Epithelial cell of esophagus (primary cell): ENCODE data around the gene CALHM6.
A peak's percentile ranks its signal among the peaks of the same experiment; 100 is the strongest.

Source experiments
- DNase-seq: peaks from one replicate; pipeline ENCODE4 v3.0.0; 2010; ENCODE audit warnings: low read depth
- H3K4me3 ChIP-seq: 2 replicates; pipeline ENCODE4 v1.5.1; 2011; ENCODE audit warnings: mild to moderate bottlenecking, low read length, control low read depth
- CTCF ChIP-seq: IDR thresholded peaks from 2 replicates; pipeline ENCODE4 v1.5.1; 2011; ENCODE audit warnings: low read depth, mild to moderate bottlenecking, low read length, control low read depth, inconsistent platforms; ENCODE audit not compliant: insufficient read depth; ENCODE audit errors: missing control alignments

CALHM6 gene

GRCh38 chr6:116459927-116460326 lies 1.2 kb upstream of the CALHM6 start:
- no peak overlapping the region for H3K4me3 ChIP-seq
- no peak for TF ChIP-seq CTCF
- DNase-seq, result no peak

DNA sequence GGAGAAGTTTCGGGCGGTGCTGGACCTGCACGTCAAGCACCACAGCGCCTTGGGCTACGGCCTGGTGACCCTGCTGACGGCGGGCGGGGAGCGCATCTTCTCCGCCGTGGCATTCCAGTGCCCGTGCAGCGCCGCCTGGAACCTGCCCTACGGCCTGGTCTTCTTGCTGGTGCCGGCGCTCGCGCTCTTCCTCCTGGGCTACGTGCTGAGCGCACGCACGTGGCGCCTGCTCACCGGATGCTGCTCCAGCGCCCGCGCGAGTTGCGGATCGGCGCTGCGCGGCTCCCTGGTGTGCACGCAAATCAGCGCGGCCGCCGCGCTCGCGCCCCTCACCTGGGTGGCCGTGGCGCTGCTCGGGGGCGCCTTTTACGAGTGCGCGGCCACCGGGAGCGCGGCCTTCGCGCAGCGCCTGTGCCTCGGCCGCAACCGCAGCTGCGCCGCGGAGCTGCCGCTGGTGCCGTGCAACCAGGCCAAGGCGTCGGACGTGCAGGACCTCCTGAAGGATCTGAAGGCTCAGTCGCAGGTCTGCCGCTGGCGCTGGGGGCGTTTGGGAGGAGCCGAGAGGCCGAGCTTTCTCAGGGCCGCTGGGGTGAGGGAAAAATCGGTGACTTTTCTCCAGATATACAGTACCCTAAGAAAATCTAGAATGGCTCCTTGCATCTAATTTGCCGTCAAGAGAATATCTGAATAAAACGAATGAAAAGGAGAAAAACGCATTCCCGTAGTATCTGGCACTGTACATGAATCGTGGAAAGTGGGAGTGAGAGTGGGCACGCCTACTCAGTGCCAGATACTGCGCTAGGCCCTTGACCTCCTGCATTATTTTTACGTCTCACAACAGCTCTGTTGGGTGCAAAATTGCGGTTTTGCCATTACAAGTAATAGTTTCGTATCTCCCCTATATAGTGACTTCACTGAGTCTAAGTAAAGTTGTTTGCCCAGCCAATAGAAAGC lies 1.0 kb downstream of the CALHM6 start:
- DNase-seq, result peak; percentile 67
- no peak for TF ChIP-seq CTCF
- peak overlapping the region; percentile 23 for H3K4me3 ChIP-seq

- no peak for TF ChIP-seq CTCF
- no peak overlapping the region for H3K4me3 ChIP-seq
- DNase-seq, result no peak
Measured at GRCh38 chr6:116463301-116463700, 2.1 kb downstream of the CALHM6 start.

DNA sequence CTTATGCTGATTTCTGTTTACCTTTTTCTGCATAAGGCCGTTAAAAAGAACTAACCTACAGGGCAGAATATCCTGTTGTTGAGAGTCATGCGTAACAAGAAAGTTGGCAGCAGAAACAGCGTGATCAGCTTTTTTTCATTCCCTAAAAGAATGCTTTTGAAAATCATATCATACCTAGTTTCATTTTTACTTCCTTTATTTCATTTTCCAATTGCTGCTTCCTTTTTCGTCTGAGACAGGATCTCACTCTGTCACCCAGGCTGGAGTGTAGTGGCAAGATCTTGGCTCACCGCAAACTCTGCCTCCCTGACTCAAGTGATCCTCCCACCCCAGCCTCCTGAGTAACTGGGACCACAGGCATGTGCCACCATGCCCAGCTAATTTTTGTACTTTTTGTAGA lies 4.1 kb downstream of the CALHM6 start:
- no peak overlapping the region for H3K4me3 ChIP-seq

DNA sequence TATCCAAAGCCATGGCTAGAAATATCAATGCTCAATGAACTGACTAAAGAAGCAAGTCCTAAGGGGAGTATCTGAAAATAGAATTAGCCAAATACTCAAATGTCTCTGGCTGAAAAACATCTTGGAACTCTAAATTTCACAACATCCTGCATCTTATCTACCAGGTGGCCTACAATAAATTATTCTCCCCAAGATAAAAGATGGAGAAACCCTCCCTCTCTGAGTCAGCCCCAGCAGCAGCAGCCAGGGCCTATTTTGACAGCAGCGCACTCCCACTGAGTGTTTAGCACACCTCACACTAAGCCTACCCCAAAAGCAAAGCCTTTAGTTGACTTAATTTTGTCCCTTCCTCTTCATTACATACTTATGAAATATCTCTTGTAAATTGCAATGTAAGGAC lies 5.9 kb downstream of the CALHM6 start:
- no peak for DNase-seq
- no peak for TF ChIP-seq CTCF
- no peak overlapping the region for H3K4me3 ChIP-seq

More for the DNA sequence above, 4.1 kb downstream of the CALHM6 start:
- DNase-seq, result no peak
- TF ChIP-seq CTCF, result no peak

DNA sequence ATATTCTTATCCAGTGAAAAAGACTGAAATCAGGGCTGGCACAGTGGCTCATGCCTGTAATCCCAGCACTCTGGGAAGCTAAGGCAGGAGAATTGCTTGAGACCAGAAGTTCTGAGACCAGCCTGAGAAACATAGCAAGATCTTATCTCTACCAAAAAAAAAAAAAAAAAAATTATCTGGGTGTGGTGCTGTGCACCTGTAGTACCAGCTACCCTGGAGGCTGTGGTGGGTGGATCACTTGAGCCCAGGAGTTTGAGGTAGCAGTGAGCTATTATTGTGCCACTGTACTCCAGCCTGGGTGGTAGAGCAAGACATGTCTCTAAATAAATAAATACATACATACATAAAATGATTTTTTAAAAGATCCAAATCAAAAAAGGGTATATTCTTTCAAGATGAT lies 6.3 kb downstream of the CALHM6 start:
- TF ChIP-seq CTCF, result no peak
- H3K4me3 ChIP-seq, result no peak overlapping the region
- no peak for DNase-seq

DNA sequence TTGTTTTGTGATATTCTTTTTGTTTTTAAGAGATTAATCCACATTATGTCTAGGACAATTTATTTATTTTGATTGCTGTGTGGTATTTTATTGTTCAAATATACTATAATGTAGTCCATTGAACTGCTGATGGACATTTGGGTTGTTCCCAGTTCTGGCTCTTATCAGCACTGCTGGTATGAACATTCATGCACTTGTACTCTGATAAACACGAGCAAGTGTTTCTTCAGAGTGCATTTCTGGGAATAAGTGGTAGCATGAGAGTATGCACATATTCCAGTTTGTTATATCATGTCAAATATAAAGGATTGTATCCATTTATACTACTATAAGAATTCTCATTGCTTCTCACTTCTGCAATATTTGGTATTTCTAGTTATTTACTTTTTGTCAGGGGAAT lies 7.1 kb downstream of the CALHM6 start:
- H3K4me3 ChIP-seq, result no peak overlapping the region
- no peak for DNase-seq
- TF ChIP-seq CTCF, result no peak
